GM12878 (cell line): Measurements from ENCODE around the gene AMH. TPM values are rescaled to one million over a fixed set of nuclear protein-coding genes. Genes with fewer than 3 reads are reported as not detected.

Source experiments
- ATF7 ChIP-seq: fragments of 450-650 bp; IDR thresholded peaks from 2 replicates; pipeline ENCODE4 v1.6.1; 2016; ENCODE audit warnings: low read depth, mild to moderate bottlenecking
- BCL3 ChIP-seq: IDR thresholded peaks from 2 replicates; pipeline ENCODE4 v1.6.1; 2011; ENCODE audit warnings: borderline replicate concordance, low read depth, mild to moderate bottlenecking, moderate library complexity, low read length; ENCODE audit not compliant: insufficient read depth, poor library complexity, severe bottlenecking
- CEBPB ChIP-seq, 2 experiments: fragments of 150-350 bp in 1 of 2; IDR thresholded peaks; 2 replicates each; pipeline ENCODE4 v1.6.1; 2012 to 2014; ENCODE audit warnings: low read depth in 2 of 2, low read length in 2 of 2, borderline replicate concordance in 1 of 2, inconsistent platforms in 1 of 2
- CHD1 ChIP-seq: IDR thresholded peaks from 2 replicates; pipeline ENCODE4 v1.6.1; 2012; ENCODE audit warnings: low read depth, low read length, improper control_type of control experiment
- CREB1 ChIP-seq: IDR thresholded peaks from 2 replicates; pipeline ENCODE4 v1.6.1; 2012; ENCODE audit warnings: low read depth, mild to moderate bottlenecking, inconsistent platforms
- CTCF ChIP-seq, 3 experiments: IDR thresholded peaks in 2 of 3; conservative IDR thresholded peaks in 1 of 3; 2 replicates each; pipeline ENCODE4 v1.5.1; 2011; ENCODE audit warnings: low read depth in 3 of 3, low read length in 3 of 3, mild to moderate bottlenecking in 3 of 3, control low read depth in 2 of 3, moderate library complexity in 2 of 3, inconsistent platforms in 1 of 3, mixed read lengths in 1 of 3; ENCODE audit not compliant: control insufficient read depth in 2 of 3, insufficient read depth in 1 of 3; ENCODE audit errors: extremely low read depth in 1 of 3
- EGR1 ChIP-seq, 2 experiments: IDR thresholded peaks; 1 replicate in 1 of 2; 2 replicates in 1 of 2; pipeline ENCODE4 v1.6.1; 2011 to 2012; ENCODE audit warnings: low read depth in 2 of 2, low read length in 2 of 2, borderline replicate concordance in 1 of 2, mild to moderate bottlenecking in 1 of 2, moderate library complexity in 1 of 2
- IRF5 ChIP-seq: fragments of 450-650 bp; IDR thresholded peaks from 2 replicates; pipeline ENCODE4 v1.6.1; 2017; ENCODE audit warnings: borderline replicate concordance
- LARP7 ChIP-seq: fragments of 450-650 bp; IDR thresholded peaks from 2 replicates; pipeline ENCODE4 v1.6.1; 2017; ENCODE audit warnings: mild to moderate bottlenecking
- MLLT1 ChIP-seq: fragments of 450-650 bp; IDR thresholded peaks from 2 replicates; pipeline ENCODE4 v1.6.1; 2016; ENCODE audit warnings: mild to moderate bottlenecking
- MXI1 ChIP-seq: fragments of 150-350 bp; IDR thresholded peaks from 2 replicates; pipeline ENCODE4 v1.6.1; 2011; ENCODE audit warnings: low read depth, mild to moderate bottlenecking, inconsistent platforms, low read length, improper control_type of control experiment
- NFYA ChIP-seq: IDR thresholded peaks from 2 replicates; pipeline ENCODE4 v1.6.1; 2011; ENCODE audit warnings: low read depth, mild to moderate bottlenecking, low read length, improper control_type of control experiment, borderline replicate concordance
- NR2C1 ChIP-seq: fragments of 450-650 bp; IDR thresholded peaks from 2 replicates; pipeline ENCODE4 v1.6.1; 2017; ENCODE audit warnings: antibody characterized with exemption, mild to moderate bottlenecking, moderate library complexity
- NR2C2 ChIP-seq: IDR thresholded peaks from 2 replicates; pipeline ENCODE4 v1.6.1; 2011; ENCODE audit warnings: borderline replicate concordance, low read depth; ENCODE audit not compliant: control insufficient read depth, insufficient read length
- POLR2A ChIP-seq: IDR thresholded peaks from 2 replicates; pipeline ENCODE4 v1.6.1; 2011; ENCODE audit warnings: low read depth, mild to moderate bottlenecking, low read length
- RUNX3 ChIP-seq: IDR thresholded peaks from 2 replicates; pipeline ENCODE4 v1.6.1; 2012; ENCODE audit warnings: low read length, inconsistent platforms
- SPI1 ChIP-seq: IDR thresholded peaks from 2 replicates; pipeline ENCODE4 v1.6.1; 2011; ENCODE audit warnings: low read depth, mild to moderate bottlenecking, low read length, moderate library complexity, borderline replicate concordance; ENCODE audit not compliant: insufficient read depth
- STAT1 ChIP-seq: fragments of 450-650 bp; conservative IDR thresholded peaks from 2 replicates; pipeline ENCODE4 v1.6.1; 2014; ENCODE audit warnings: antibody characterized with exemption, mild to moderate bottlenecking
- TBL1XR1 ChIP-seq: IDR thresholded peaks from 2 replicates; pipeline ENCODE4 v1.6.1; 2012; ENCODE audit warnings: low read depth, low read length, improper control_type of control experiment
- ZNF24 ChIP-seq: fragments of 450-650 bp; IDR thresholded peaks from 2 replicates; pipeline ENCODE4 v1.6.1; 2017; ENCODE audit warnings: antibody characterized with exemption, mild to moderate bottlenecking
- polyA plus RNA-seq, 11 experiments: library from polyadenylated mRNA; depleted of rRNA in 4 of 11; unstranded in 6 of 11; stranded (reverse) in 5 of 11; fragments of >200 nt; fragmentation: Nextera tagmentation in 4 of 11; fragmentation: Illumina TruSeq in 1 of 11; extraction: Ambion mirVana in 4 of 11; extraction: Trizol in 1 of 11; gene quantifications; 1 replicate in 1 of 11; 2 replicates in 10 of 11; pipeline versions ENCODE4 v1.2.1 to v1.2.3, GENCODE V29; 2011 to 2016; ENCODE audit warnings: inconsistent platforms in 2 of 11, missing spikeins in 2 of 11, low read depth in 1 of 11
- total RNA-seq, 4 experiments: library from RNA; depleted of rRNA in 3 of 4; stranded (reverse); fragments of >200 nt in 3 of 4; fragmentation: Illumina TruSeq in 1 of 4; extraction: Trizol in 1 of 4; gene quantifications; 2 replicates each; pipeline versions ENCODE4 v1.2.1 to v1.2.3, GENCODE V29; 2013 to 2021
- TF ChIP-seq, protein P1 (sequence below): fragments of 450-650 bp; conservative IDR thresholded peaks from 2 replicates; pipeline ENCODE4 v1.6.1; 2017; ENCODE audit warnings: mild to moderate bottlenecking, moderate library complexity

The AMH gene
- total and polyA plus RNA-seq, 10 of the 15 experiments (the other 5 are each of a cell fraction or from before 2014, with no cell fraction given) = 0.17 to 3.5 (median 0.81) TPM; not detected in 4

DNA sequence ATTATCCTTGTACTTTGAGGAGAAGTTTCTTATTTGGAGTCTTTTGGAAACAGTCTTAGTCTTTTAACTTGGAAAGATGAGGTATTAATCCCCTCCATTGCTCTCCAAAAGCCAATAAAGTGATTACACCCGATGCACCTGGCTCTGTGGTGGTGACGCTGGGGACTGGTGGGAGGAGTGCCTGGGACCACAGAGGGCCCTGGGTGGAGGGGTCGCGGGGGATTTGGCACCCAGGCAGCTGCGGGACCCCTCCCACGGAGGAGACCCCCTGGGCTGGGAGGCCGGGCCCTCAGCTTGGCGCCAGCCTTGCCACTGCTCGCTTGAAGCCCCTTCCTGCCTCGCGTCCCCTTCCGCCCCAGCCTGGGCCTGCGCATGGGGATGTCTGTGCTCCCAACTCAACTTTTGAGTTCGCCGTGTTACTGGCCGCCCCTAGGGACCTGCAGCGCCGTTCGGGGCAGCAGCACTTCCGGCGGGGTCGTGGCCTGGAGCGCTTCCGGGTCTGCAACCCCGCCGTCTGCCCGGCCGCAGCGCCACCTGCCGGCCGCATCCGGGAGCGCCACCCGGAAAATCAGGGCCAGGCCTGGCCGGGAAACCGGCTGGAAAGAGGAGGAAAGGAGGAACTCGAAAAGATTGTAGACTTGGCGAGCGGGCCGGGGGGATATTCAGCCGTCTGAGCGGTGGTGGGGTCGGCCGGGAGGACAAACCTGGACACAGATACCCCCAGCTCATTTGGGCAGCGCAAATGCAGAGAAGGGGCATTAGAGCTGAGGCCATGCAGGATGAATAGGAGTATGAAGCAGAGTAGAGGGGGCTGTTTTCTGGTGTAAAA lies 24.4 kb downstream of the AMH start (continued):
- TF ChIP-seq NR2C2 = no peak
- TF ChIP-seq, protein P1, sequence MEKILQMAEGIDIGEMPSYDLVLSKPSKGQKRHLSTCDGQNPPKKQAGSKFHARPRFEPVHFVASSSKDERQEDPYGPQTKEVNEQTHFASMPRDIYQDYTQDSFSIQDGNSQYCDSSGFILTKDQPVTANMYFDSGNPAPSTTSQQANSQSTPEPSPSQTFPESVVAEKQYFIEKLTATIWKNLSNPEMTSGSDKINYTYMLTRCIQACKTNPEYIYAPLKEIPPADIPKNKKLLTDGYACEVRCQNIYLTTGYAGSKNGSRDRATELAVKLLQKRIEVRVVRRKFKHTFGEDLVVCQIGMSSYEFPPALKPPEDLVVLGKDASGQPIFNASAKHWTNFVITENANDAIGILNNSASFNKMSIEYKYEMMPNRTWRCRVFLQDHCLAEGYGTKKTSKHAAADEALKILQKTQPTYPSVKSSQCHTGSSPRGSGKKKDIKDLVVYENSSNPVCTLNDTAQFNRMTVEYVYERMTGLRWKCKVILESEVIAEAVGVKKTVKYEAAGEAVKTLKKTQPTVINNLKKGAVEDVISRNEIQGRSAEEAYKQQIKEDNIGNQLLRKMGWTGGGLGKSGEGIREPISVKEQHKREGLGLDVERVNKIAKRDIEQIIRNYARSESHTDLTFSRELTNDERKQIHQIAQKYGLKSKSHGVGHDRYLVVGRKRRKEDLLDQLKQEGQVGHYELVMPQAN = peak; percentile 73; the same call in 1 of the 2 replicates
- TF ChIP-seq TBL1XR1 = peak; percentile 59; the same call in 1 of the 2 replicates
- TF ChIP-seq NFYA = no peak
- TF ChIP-seq ZNF24 = no peak
- peak; percentile 62 for TF ChIP-seq RUNX3
- no peak for TF ChIP-seq BCL3
- peak in 1 of 2 experiments; percentile 13; a peak in 1 of 3 replicates for TF ChIP-seq EGR1 (IDR thresholded peaks at IDR 0.05; ENCODE audit: borderline replicate concordance in 1 of 2, low read depth in 2 of 2, low read length in 2 of 2)
- no peak for TF ChIP-seq ATF7
- peak; percentile 89 to 94 (median 92) for TF ChIP-seq CTCF (IDR thresholded peaks at IDR 0.05 in 2 of 3, conservative IDR thresholded peaks at IDR 0.05 in 1 of 3; ENCODE audit: control insufficient read depth in 2 of 3, extremely low read depth in 1 of 3, insufficient read depth in 1 of 3, low read depth in 3 of 3, low read length in 3 of 3)
- peak; percentile 85 for TF ChIP-seq POLR2A
- peak; percentile 90 for TF ChIP-seq LARP7
- no peak for TF ChIP-seq SPI1
- no peak for TF ChIP-seq CEBPB (IDR thresholded peaks at IDR 0.05; ENCODE audit: borderline replicate concordance in 1 of 2, low read depth in 2 of 2, low read length in 2 of 2)
- TF ChIP-seq CHD1 = no peak
- TF ChIP-seq IRF5 = no peak
- no peak for TF ChIP-seq STAT1
- no peak; the same call in 1 of the 2 replicates for TF ChIP-seq CREB1
- peak; percentile 97 for TF ChIP-seq NR2C1
- no peak for TF ChIP-seq MLLT1
- TF ChIP-seq MXI1 = peak; percentile 86
